Stimulated activated CD4-positive, alpha-beta T cell treated with anti-CD3 and anti-CD28 coated beads, Interleukin-2, amount 100 ng/mL, for 24 hours (primary cell): ENCODE data around the gene ASCL2.

ENCODE experiments used
- DNase-seq, 2 donors: peaks; one replicate each; pipeline ENCODE4 v3.0.0-alpha.2; 2020

The ASCL2 gene

DNA sequence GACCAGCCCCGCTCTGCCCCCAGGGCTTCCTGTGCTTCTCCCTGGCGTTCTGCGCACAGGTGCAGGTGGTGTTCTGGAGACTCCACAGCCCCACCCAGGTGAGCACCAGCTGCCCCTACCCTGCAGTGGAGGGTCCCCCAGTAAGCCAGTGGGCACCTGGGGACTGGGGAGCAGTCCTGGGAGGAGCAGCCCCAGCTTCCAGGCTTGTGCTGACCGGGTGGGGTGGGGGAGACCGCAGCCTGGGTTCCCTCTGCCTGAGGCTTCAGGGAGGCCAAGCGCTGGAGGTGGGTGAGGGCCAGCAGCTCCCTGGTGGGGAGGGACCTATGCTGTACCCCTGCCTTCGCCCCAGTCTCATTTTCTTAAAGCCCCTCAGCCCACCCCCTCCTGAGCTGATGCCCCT, 38.3 kb upstream of the ASCL2 start:
- no peak for DNase-seq

DNA sequence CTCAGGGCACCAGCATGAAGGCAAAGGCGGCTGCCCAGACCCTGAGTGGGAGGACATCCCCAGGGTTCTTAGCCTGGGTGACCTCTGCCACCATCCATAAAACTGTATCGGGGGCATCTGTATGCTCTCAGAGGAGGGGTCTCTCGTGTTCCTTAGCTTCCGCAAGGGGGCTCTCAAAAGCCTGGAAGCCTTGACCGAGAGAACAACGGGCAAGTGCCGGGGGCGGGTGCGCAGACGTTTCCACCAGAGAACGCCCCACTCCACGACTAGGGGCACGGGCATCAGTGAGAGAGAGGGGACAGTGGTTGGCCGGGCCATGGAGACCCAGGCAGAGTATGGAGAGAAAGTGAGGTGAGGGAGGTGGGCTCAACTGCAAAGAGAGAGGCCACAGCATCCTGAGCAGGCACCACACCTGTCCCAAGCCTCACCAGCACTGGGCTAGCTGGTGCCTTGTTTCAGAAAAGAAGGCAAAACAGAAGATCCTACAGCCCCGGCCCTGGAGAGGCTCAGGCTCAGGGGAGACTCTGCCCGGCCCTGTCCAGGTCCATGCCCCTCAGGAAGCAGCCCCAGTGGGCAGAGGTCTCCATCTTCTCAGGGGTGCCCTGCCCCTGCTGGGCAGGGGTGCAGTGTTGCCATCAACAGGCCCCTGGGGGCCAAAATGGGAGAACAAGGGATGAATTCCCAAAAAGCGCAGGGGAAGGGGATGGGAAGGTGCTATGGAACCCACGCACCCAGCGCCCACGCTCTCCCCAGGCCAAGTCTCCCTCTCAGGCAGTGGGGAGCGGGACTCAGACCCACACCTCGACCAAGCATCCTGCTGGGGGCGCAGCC, 37.3 kb upstream of the ASCL2 start:
- DNase-seq: no peak

DNA sequence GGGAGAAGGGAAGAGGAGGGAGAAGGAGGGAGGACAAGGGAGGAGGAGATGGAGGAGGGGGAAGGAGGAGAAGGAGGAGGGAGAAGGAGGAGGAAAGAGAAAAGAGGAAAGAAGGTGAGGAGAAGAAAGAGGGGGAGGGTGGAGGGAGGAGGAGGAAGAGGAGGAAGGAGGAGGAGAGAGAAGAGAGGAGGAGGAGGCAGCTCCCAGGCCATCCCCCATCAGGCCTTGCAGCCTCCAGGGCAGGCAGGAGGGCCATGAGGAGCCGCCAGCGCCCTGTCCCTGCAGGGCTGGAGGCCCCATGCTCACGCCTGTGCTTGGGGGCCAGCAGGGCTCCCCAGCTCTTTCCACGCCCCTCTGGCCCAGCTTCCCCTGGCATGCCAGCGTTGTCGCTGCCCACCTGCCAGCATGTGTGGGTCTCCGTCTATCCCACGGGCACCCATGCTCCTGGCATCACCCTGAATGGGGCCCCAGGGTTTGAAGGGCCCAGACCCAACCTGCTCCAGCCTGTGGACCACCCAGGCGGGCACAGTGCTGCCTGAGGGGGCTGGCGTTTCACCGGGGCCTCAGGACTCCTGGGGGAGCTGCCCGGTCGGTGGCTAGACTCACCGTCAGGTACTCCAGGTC, 36.6 kb upstream of the ASCL2 start:
- no peak for DNase-seq

DNA sequence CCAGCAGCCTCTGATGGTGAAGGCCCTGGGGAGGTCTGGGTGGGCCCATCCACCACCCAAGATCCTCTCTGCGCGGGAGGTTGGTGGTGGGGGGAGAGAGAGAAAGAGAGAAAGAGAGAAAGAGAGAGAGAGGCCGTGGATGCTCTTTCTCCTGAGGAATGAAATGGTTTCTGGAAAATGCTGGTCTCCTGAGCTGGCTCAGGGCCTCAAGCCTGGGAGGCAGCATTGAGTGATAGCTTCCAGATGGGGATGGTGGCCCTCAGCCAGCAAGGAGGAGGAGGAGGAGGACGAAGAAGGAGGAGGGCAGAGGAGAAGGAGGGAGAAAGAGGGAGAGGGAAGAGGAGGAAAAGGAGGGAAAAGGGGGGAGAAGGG, 36.0 kb upstream of the ASCL2 start:
- no peak for DNase-seq

- DNase-seq: peak in 1 of 2 donors; percentile 25
Measured at GRCh38 chr11:2305788-2306451, 35.5 kb upstream of the ASCL2 start.

DNA sequence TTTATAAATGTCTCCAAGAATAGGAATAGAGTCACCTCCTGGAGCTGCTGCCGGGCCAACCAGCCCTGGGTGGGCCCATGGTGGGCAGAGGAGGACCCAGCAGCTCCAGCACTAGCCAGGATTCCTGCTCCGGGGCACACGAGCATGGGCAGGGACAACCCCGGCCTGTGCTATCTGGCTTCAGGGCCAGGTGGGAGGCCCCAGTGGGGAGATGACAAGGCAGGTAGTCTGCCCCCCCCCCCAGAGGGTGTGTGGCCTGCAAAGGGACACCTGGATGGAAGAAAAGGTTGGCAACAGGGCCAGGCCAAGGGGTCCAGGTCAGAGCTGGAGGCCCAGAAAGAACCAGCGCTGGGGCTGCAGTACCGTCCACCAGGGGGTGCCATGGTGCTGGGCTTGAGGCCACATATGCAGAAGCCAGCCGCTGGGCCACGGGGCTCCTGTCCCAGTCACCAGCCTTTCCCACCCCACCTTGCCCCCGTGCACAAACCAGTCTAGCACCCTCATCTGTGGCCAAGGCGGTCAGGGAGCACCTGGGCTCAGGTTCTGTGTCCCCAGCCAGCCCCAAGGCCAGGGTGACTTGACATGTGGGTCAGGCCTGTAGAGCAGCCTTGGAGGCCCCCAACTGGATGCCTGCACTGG, 34.9 kb upstream of the ASCL2 start:
- peak; percentile 93 for DNase-seq

- no peak for DNase-seq
Measured at GRCh38 chr11:2304506-2305139, 34.2 kb upstream of the ASCL2 start.

GRCh38 chr11:2303627-2304505, 33.5 kb upstream of the ASCL2 start:
- peak in 1 of 2 donors; percentile 17 for DNase-seq

DNA sequence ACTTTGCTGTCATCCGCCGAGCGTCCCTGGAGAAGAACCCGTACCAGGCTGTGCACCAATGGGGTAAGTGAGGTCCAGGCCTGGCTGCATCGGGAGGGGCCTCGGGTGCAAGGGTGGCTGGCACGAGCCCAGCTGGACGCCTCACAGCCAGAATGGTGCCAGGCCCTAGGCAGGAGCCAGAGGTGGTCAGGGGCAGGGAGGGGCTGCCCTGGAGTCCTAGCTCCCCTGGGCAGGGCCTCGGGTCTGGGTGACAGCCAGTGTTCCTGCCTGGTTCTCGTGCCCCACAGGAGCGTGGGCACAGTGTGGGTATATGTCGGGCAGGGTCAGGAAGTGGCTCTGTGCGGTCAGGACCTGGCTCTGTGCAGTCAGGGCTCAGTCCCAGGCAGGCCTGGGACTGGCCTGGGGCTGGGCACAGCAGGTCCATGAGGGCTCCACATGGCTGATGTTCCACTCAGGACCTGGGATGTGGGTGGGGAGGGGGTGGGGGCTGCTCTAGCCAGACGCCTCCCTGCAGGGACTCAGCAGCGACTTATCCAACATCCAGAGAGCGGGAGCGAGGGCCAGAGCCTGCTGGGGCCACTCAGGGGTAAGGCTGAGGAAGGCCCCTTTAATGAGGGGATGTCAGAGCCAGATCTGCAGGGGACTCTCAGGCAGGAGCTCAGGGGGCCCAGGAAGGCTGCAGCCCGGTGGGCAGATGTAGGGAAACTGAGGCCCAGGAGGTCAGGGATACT, 32.7 kb upstream of the ASCL2 start:
- DNase-seq: no peak

- DNase-seq: peak; percentile 31 to 42
Measured at GRCh38 chr11:2302306-2302895, 32.0 kb upstream of the ASCL2 start.

- DNase-seq: peak; percentile 61 to 66
Measured at GRCh38 chr11:2301631-2302305, 31.4 kb upstream of the ASCL2 start, which contains the start of the genes C11orf21 and TSPAN32. TSS of gene C11orf21 (minus strand) at chr11:2301918. CDS start at chr11:2301808, 110 bp downstream. TSS of gene TSPAN32 (plus strand) at chr11:2302013. CDS start at chr11:2302150, 137 bp downstream.

- peak; percentile 22 to 32 for DNase-seq
Measured at GRCh38 chr11:2300936-2301630, 30.7 kb upstream of the ASCL2 start.

DNA sequence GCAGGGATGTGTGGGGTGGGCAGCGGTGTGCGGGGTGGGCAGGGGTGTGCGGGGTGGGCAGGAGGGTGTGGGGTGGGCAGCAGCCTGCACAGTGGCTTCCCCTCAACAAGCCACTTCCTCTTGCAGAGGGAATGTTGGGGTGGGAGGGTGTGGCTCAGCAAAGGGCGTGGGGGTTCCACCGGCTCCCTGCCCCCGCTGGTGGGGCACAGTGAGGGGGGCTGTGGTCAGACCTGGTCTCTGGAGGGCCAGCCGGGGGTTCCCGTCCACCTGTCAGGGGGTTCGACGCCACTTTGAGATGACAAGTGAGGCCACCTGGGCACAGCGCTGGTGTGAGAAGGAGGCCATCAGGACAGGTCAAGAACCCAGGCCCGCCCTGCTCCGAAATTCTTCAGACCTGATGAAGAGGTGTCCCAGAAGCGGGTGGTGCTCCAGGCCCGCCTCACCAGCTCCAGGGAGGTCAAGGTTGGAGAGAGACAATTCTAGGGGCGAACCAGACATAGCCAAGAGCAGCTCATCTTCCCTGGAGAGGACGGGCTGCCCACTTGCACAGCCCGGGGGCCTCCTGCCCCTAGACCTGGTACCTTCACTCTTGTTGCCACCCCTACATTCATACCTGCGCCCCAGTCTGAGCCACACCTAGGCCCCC, 30.0 kb upstream of the ASCL2 start:
- DNase-seq: peak in 1 of 2 donors; percentile 21

GRCh38 chr11:2299773-2300172, 29.4 kb upstream of the ASCL2 start:
- peak in 1 of 2 donors; percentile 14 for DNase-seq

- peak; percentile 30 to 45 for DNase-seq
Measured at GRCh38 chr11:2298795-2299761, 28.7 kb upstream of the ASCL2 start.

DNA sequence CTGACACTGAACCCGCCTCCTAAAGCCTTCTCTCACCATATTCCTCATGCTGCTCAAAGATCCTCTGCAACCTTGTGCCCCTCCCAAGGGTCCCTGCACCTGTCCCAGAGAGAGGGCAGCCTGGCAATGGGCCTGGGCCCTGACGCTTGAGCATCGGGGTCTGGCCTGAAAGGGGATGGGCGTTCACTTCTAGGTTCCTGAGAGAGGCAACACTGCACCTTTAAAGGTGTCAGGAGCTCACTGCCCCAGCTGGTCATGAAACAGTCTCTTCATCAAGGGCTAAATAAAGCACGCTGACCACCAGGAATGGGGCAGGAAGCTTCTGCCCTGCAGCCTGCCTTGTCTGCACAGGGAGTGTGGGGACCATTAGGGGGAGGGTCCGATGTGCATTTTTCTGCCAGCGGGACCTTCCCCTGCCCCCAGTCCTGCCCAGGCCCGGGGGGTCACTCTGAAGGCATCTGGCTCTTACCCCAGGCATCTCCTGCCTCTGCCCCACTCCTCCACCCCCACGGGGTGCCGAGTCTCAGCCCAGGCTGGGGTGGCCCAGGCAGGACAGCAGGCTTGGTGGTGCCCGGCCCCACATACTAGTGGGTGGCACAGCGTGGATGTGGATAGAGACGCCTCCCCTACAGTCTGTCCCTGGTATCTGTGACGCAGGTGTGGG, 27.9 kb upstream of the ASCL2 start:
- DNase-seq: peak in 1 of 2 donors; percentile 13

DNA sequence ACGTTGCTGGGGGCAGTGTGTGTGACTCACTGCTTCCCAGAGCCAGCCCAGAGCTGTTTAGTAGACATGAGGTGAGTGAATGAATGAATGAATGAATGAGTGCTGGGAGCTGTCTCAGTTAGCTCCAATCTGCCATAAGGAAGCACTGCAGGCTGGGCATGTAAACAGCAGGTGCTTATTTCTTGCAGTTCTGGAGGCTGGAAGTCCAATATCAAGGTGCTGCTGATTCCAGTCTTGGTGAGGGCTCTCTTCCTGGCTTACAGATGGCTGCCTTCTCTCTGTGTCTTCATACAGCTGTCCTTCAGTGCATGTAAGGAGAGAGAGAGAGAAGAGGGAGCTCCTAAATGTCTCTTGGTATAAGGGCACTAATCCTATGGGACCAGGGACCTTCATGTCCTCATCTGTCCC, 27.2 kb upstream of the ASCL2 start:
- no peak for DNase-seq
